ACC112 (cell line): ENCODE data around the gene RAD51AP1.
A peak's percentile ranks its signal among the peaks of the same experiment; 100 is the strongest.
"Not testable (repeated sequence)": the region's sequence is repeated elsewhere in the genome, so short reads cannot be mapped to it uniquely, and the experiment has no call there.

Source experiments
- H2AFZ ChIP-seq: fragments of 200-600 bp; sonication (generic); one replicate; pipeline ENCODE4 v1.6.0; 2017; ENCODE audit warnings: antibody characterized with exemption, low read length; ENCODE audit not compliant: unreplicated experiment
- H3K27ac ChIP-seq: fragments of 200-600 bp; sonication (generic); 2 replicates; pipeline ENCODE4 v1.5.1; 2014; ENCODE audit warnings: low read depth, mild to moderate bottlenecking, antibody characterized with exemption, low read length, moderate library complexity
- H3K27me3 ChIP-seq: fragments of 200-600 bp; sonication (generic); 2 replicates; pipeline ENCODE4 v1.6.1; 2014; ENCODE audit warnings: mild to moderate bottlenecking, antibody characterized with exemption, low read length, moderate library complexity, mixed read lengths; ENCODE audit not compliant: insufficient read depth
- H3K36me3 ChIP-seq: fragments of 200-600 bp; sonication (generic); 2 replicates; pipeline ENCODE4 v1.6.1; 2016; ENCODE audit warnings: mild to moderate bottlenecking, antibody characterized with exemption, low read length, moderate library complexity, mixed read lengths; ENCODE audit not compliant: insufficient read depth
- H3K4me1 ChIP-seq: fragments of 200-600 bp; sonication (generic); one replicate; pipeline ENCODE4 v1.6.1; 2016; ENCODE audit warnings: low read length, mixed read lengths; ENCODE audit not compliant: insufficient read depth, unreplicated experiment, control insufficient read depth
- H3K4me3 ChIP-seq: fragments of 200-600 bp; sonication (generic); 2 replicates; pipeline ENCODE4 v1.5.1; 2014; ENCODE audit warnings: mild to moderate bottlenecking, low read depth, low read length
- H3K79me2 ChIP-seq: fragments of 200-600 bp; sonication (generic); one replicate; pipeline ENCODE4 v1.6.0; 2016; ENCODE audit warnings: low read length; ENCODE audit not compliant: control insufficient read depth, unreplicated experiment, insufficient read depth

RAD51AP1 gene

GRCh38 chr12:4538207-4539160, at the start of gene RAD51AP1:
RAD51AP1 (plus strand) TSS chr12:4538890; CDS start chr12:4538940, 50 bp downstream.
- Histone ChIP-seq H3K4me3 (peak within 1 kb of the TSS; percentile 97), H2AFZ (peak within 1 kb of the TSS; percentile 95), H3K27me3 (no peaks in the 10 kb centered on the region), H3K79me2 (peaks cover 69% of the 10 kb centered on the region), H3K27ac (peak within 1 kb of the TSS; percentile 86), H3K4me1 (peaks cover 23% of the 10 kb centered on the region), H3K36me3 (peaks cover 8% of the 10 kb centered on the region)

DNA sequence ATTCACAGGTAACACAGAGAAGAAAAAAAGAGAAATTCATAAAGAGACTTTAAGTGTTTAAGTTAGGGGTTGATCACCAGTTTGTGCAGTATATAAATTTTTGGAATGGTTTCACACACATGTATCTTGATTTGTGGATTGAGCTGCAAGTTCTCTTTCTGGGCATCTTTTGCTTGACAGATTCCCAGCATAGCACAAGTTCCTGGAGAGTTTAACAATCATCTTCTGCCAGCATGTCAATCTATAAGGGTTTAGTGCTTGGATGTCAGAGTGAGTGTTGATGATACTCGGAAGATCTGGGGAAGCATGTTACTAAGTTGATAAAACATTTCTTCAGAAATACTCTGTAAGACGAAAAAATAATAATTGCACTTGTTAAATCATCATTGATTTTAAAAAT, 49.1 kb upstream of the RAD51AP1 start:
- Histone ChIP-seq H3K36me3 (peaks cover 10% of the 10 kb centered on the region; the same call in 1 of the 2 replicates), H3K4me1 (no peaks in the 10 kb centered on the region), H2AFZ (no peak overlapping the region), H3K27me3 (no peaks in the 10 kb centered on the region), H3K27ac (no peak overlapping the region), H3K4me3 (no peak overlapping the region), H3K79me2 (no peaks in the 10 kb centered on the region)

DNA sequence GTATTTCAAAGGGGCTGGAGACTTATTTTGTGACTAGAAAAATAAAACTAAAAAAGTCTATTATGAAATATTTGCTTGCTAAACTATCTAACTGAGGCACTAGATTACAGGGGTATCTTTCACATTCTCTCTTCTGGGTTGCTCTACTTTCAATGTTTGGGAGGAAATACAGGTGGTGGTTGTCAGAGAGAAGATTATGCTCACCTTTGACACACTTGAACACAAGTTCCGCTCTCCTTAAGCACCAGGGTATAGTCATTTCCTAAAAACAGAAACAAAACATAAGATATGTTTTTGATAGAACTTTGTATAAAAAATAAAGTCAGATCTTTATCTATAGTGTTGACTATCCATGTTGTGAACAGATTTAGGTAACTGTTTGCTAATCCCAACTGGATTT, 47.7 kb upstream of the RAD51AP1 start:
- Histone ChIP-seq H3K27ac (no peak overlapping the region), H3K27me3 (no peaks in the 10 kb centered on the region), H3K36me3 (peaks cover 10% of the 10 kb centered on the region), H3K4me1 (no peaks in the 10 kb centered on the region), H3K4me3 (no peak overlapping the region), H2AFZ (no peak overlapping the region), H3K79me2 (no peaks in the 10 kb centered on the region)

DNA sequence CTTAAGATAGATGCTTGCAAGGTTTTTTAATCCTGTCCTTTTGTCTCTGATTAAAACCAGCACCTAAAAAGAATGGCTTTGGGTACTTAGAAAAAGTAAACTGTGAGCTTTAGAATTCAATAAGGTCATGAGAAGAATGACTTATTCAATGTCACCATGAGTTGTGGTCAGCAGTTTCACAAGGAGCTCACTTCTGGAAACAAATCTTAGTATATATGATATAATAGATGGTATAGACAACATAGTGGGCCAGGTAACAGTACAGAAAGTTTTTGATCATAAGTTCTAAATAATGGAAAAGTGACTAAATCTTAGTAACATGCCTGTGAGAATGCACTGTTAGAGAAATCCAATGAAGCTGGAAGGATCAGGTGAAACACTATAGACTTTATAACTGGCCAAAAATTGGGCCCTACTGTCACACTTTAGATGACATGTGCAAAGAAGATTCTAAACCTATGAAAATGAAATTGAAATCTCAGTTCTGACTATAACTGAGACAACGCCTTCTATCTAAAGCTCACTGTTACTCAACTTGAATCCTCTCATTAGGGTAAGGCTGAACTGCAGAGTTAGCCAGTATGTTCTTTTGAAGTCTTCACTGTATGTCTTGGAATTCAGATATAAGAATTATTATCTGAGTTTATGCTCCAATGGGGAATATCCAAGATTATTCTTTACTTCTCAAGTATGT, 42.4 kb upstream of the RAD51AP1 start:
- H2AFZ ChIP-seq = no peak overlapping the region
- H3K4me3 ChIP-seq = no peak overlapping the region
- H3K27me3 ChIP-seq = no peaks in the 10 kb centered on the region
- H3K4me1 ChIP-seq = no peaks in the 10 kb centered on the region
- peaks cover 14% of the 10 kb centered on the region for H3K36me3 ChIP-seq
- H3K27ac ChIP-seq = no peak overlapping the region
- H3K79me2 ChIP-seq = no peaks in the 10 kb centered on the region

DNA sequence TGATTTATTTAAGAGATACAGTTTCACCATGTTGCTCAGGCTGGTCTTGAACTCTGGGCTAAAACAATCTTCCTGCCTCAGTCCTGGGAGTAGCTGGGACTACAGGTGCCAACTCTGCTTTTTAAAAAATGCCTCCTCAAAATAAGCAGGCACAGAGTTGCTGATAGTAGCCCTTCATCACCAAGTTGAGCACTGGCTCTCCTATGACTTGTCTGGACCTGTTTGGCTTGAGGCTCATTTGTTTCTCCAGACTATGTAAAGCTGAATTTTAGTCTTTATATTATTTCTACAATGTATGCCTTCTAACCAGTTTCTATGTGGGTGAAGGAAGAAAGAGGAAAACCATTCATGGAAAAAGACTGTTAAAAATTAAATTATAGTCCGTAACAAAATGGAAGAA, 39.5 kb upstream of the RAD51AP1 start:
- Histone ChIP-seq H3K4me3 (no peak overlapping the region), H3K79me2 (no peaks in the 10 kb centered on the region), H3K27ac (no peak overlapping the region), H2AFZ (no peak overlapping the region), H3K4me1 (no peaks in the 10 kb centered on the region), H3K27me3 (no peaks in the 10 kb centered on the region), H3K36me3 (peaks cover 17% of the 10 kb centered on the region)

DNA sequence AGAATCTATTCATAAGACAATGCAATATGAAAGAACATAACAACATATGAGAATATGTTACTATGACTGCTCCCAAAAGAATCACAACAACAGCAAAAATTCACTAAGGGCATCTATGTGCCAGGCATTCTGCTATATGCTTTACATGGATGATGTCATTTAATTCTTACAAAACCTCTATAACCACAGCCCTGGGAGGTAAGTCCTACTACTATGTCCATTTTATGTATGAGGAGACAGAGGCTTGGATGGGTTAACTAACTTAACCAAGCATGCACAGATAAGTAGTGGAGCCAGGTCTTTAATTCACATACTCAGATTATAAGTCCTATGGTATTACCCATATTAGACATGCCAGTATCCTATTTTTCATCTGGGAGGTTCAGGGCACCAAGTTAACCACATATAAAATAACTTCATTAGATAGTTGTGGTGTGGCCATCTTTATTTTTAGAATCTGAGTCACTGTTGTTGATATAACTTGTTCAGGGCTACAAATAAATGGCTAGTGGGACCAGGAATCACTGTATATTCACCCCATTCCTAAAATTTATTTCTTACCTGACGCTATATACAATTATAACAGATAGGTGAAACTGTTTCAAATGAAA, 33.2 kb upstream of the RAD51AP1 start:
- Histone ChIP-seq H3K79me2 (no peaks in the 10 kb centered on the region), H3K36me3 (peaks cover 4% of the 10 kb centered on the region), H3K4me1 (peaks cover 17% of the 10 kb centered on the region), H3K4me3 (no peak overlapping the region), H3K27me3 (no peaks in the 10 kb centered on the region), H3K27ac (no peak overlapping the region; the same call in 1 of the 2 replicates), H2AFZ (no peak overlapping the region)

DNA sequence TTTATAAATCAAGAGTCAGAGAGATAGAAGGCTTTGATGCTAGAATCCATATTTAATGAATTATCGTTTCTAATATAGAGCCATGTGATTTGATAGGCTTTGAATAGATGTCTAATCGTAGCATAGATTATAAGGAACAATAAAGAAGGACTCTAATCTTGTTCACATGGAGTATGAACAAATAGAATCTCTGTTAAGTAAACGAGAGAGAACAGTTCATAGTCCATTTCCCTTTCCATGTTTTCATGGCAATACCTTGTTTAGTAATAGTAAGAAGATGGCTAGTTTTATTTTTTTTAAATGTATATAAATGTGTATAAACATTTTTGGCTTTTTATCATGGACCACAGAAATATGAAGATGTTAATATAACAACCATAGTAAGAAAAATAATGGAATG, 32.3 kb upstream of the RAD51AP1 start:
- no peak overlapping the region for H2AFZ ChIP-seq
- H3K27me3 ChIP-seq = no peaks in the 10 kb centered on the region
- no peak overlapping the region for H3K27ac ChIP-seq
- no peaks in the 10 kb centered on the region for H3K79me2 ChIP-seq
- H3K36me3 ChIP-seq = peaks cover 4% of the 10 kb centered on the region
- no peak overlapping the region for H3K4me3 ChIP-seq
- H3K4me1 ChIP-seq = peaks cover 17% of the 10 kb centered on the region

- Histone ChIP-seq H3K27me3 (no peaks in the 10 kb centered on the region), H3K36me3 (peaks cover 4% of the 10 kb centered on the region), H3K4me3 (no peak overlapping the region), H3K79me2 (no peaks in the 10 kb centered on the region), H2AFZ (no peak overlapping the region), H3K4me1 (peaks cover 17% of the 10 kb centered on the region), H3K27ac (no peak overlapping the region)
Observed at GRCh38 chr12:4506870-4507269, 31.8 kb upstream of the RAD51AP1 start.

DNA sequence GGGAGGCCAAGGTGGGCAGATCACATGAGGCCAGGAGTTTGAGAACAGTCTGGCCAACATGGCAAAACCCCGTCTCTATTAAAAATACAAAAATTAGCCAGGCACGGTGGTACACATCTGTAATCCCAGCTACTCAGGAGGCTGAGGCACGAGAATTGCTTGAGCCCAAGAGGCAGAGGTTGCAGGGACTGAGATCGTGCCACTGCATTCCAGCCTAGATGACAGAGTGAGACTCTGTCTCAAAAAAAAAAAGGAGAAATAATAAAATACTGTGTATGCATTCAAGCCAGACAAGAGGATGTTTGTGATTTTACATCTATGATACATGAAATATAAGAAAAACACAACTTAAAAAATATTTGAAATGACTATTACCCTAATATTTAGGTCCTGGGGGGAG, 30.2 kb upstream of the RAD51AP1 start:
- H3K4me1 ChIP-seq = peaks cover 17% of the 10 kb centered on the region
- not testable (repeated sequence) for H2AFZ ChIP-seq, H3K36me3 ChIP-seq, H3K4me3 ChIP-seq, H3K27ac ChIP-seq, H3K27me3 ChIP-seq, H3K79me2 ChIP-seq

DNA sequence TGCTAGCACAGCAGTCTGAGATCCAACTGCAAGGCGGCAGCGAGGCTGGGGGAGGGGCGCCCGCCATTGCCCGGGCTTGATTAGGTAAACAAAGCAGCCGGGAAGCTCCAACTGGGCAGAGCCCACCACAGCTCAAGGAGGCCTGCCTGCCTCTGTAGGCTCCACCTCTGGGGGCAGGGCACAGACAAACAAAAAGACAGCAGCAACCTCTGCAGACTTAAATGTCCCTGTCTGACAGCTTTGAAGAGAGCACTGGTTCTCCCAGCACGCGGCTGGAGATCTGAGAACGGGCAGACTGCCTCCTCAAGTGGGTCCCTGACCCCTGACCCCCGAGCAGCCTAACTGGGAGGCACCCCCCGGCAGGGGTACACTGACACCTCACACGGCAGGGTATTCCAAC, 29.4 kb upstream of the RAD51AP1 start:
- not testable (repeated sequence) for H3K27me3 ChIP-seq, H3K79me2 ChIP-seq, H3K4me3 ChIP-seq, H2AFZ ChIP-seq, H3K27ac ChIP-seq, H3K36me3 ChIP-seq
- H3K4me1 ChIP-seq = peaks cover 17% of the 10 kb centered on the region
